H9 (cell line): ENCODE data around the gene STK32B. TPM values are rescaled to one million over a fixed set of nuclear protein-coding genes. Genes with fewer than 3 reads are reported as not detected.

Source experiments
- DNase-seq: peaks from one replicate; pipeline ENCODE4 v3.0.0-alpha.2; 2017
- H2AFZ ChIP-seq: one replicate; pipeline ENCODE4 v1.6.1; 2013; ENCODE audit warnings: mild to moderate bottlenecking, low read length, control low read depth, moderate library complexity
- H2AK5ac ChIP-seq: 2 replicates; pipeline ENCODE4 v1.6.1; 2013; ENCODE audit warnings: low read length, control low read depth, mixed read lengths; ENCODE audit not compliant: insufficient read length
- H2BK120ac ChIP-seq: one replicate; pipeline ENCODE4 v1.6.1; 2013; ENCODE audit warnings: low read depth, mild to moderate bottlenecking, low read length, control low read depth, inconsistent platforms; ENCODE audit not compliant: poor library complexity, severe bottlenecking
- H2BK12ac ChIP-seq: 2 replicates; pipeline ENCODE4 v1.6.1; 2013; ENCODE audit warnings: low read length, control low read depth, mixed read lengths, low read depth; ENCODE audit not compliant: insufficient read length
- H2BK15ac ChIP-seq: 2 replicates; pipeline ENCODE4 v1.6.1; 2013; ENCODE audit warnings: low read depth, low read length, control low read depth
- H2BK20ac ChIP-seq: one replicate; pipeline ENCODE4 v1.6.1; 2013; ENCODE audit warnings: low read depth, mild to moderate bottlenecking, low read length, control low read depth, inconsistent platforms; ENCODE audit not compliant: poor library complexity, severe bottlenecking
- H2BK5ac ChIP-seq: 2 replicates; pipeline ENCODE4 v1.6.1; 2013; ENCODE audit warnings: low read length, control low read depth, mixed read lengths; ENCODE audit not compliant: insufficient read length
- H3K14ac ChIP-seq: 2 replicates; pipeline ENCODE4 v1.6.1; 2013; ENCODE audit warnings: low read length, control low read depth; ENCODE audit not compliant: insufficient read depth
- H3K18ac ChIP-seq: 2 replicates; pipeline ENCODE4 v1.6.1; 2013; ENCODE audit warnings: low read depth, mild to moderate bottlenecking, mixed read lengths, low read length, control low read depth; ENCODE audit not compliant: insufficient read length
- H3K23ac ChIP-seq: 2 replicates; pipeline ENCODE4 v1.6.1; 2013; ENCODE audit warnings: low read length, control low read depth, mixed read lengths, low read depth; ENCODE audit not compliant: insufficient read length
- H3K23me2 ChIP-seq: 2 replicates; pipeline ENCODE4 v1.6.1; 2013; ENCODE audit warnings: low read depth, mild to moderate bottlenecking, mixed read lengths, low read length, control low read depth; ENCODE audit not compliant: insufficient read length, poor library complexity, severe bottlenecking
- H3K27ac ChIP-seq: 2 replicates; pipeline ENCODE4 v1.5.1; 2013; ENCODE audit warnings: low read length, control low read depth, mixed read lengths, low read depth; ENCODE audit not compliant: insufficient read length
- H3K27me3 ChIP-seq: 2 replicates; pipeline ENCODE4 v1.6.1; 2013; ENCODE audit warnings: low read length, control low read depth, inconsistent platforms; ENCODE audit not compliant: insufficient read depth
- H3K4ac ChIP-seq: 2 replicates; pipeline ENCODE4 v1.6.1; 2013; ENCODE audit warnings: low read depth, mild to moderate bottlenecking, control low read depth, inconsistent platforms, low read length, moderate library complexity
- H3K4me1 ChIP-seq: 2 replicates; pipeline ENCODE4 v1.6.1; 2013; ENCODE audit warnings: low read length, control low read depth, inconsistent platforms; ENCODE audit not compliant: insufficient read depth
- H3K4me2 ChIP-seq: 2 replicates; pipeline ENCODE4 v1.6.1; 2013; ENCODE audit warnings: low read length, control low read depth, mixed read lengths; ENCODE audit not compliant: insufficient read length, insufficient read depth
- H3K56ac ChIP-seq: 2 replicates; pipeline ENCODE4 v1.6.1; 2013; ENCODE audit warnings: low read depth, mild to moderate bottlenecking, mixed read lengths, low read length, control low read depth; ENCODE audit not compliant: insufficient read length
- H3K79me1 ChIP-seq: 2 replicates; pipeline ENCODE4 v1.6.1; 2013; ENCODE audit warnings: low read depth, mild to moderate bottlenecking, moderate library complexity, low read length, control low read depth, inconsistent platforms; ENCODE audit not compliant: insufficient read depth, poor library complexity, severe bottlenecking
- H3K79me2 ChIP-seq: 2 replicates; pipeline ENCODE4 v1.6.1; 2013; ENCODE audit warnings: low read length, control low read depth, inconsistent platforms; ENCODE audit not compliant: insufficient read depth
- H3K9ac ChIP-seq: 2 replicates; pipeline ENCODE4 v1.6.1; 2013; ENCODE audit warnings: low read length, control low read depth, mixed read lengths; ENCODE audit not compliant: insufficient read length; ENCODE audit errors: extremely low read depth
- H3K9me3 ChIP-seq: one replicate; pipeline ENCODE4 v1.6.1; 2013; ENCODE audit warnings: low read depth, low read length, inconsistent platforms; ENCODE audit not compliant: control insufficient read depth
- H3T11ph ChIP-seq: one replicate; pipeline ENCODE4 v1.6.1; 2013; ENCODE audit warnings: mild to moderate bottlenecking, low read length, control low read depth, inconsistent platforms
- H4K20me1 ChIP-seq: one replicate; pipeline ENCODE4 v1.6.1; 2013; ENCODE audit not compliant: control insufficient read depth, insufficient read length, insufficient read depth
- H4K5ac ChIP-seq: 2 replicates; pipeline ENCODE4 v1.6.1; 2013; ENCODE audit warnings: low read depth, mild to moderate bottlenecking, mixed read lengths, low read length, control low read depth; ENCODE audit not compliant: insufficient read length
- H4K8ac ChIP-seq: replicated peaks from 2 replicates; pipeline ENCODE4 v1.6.1; 2013; ENCODE audit warnings: low read length, control low read depth, mixed read lengths, low read depth; ENCODE audit not compliant: insufficient read length
- H4K91ac ChIP-seq: 2 replicates; pipeline ENCODE4 v1.6.1; 2013; ENCODE audit warnings: low read depth, mild to moderate bottlenecking, moderate library complexity, mixed read lengths, low read length, control low read depth; ENCODE audit not compliant: insufficient read length
- H3K27ac Mint-ChIP-seq, 3 experiments: 2 replicates in 2 of 3; 3 replicates in 1 of 3; pipeline ENCODE4 v1.8.0; 2020 to 2021; ENCODE audit warnings: mixed read lengths in 3 of 3, mild to moderate bottlenecking in 1 of 3, moderate library complexity in 1 of 3
- H3K27me3 Mint-ChIP-seq: 2 replicates; pipeline ENCODE4 v1.8.0; 2021; ENCODE audit warnings: low read depth, mild to moderate bottlenecking, moderate library complexity, mixed read lengths
- H3K36me3 Mint-ChIP-seq, 3 experiments: 2 replicates in 2 of 3; 3 replicates in 1 of 3; pipeline ENCODE4 v1.8.0; 2020 to 2021; ENCODE audit warnings: low read depth in 3 of 3, mixed read lengths in 3 of 3; ENCODE audit not compliant: insufficient read depth in 1 of 3
- H3K4me1 Mint-ChIP-seq, 2 experiments: 2 replicates each; pipeline ENCODE4 v1.8.0; 2020; ENCODE audit warnings: mixed read lengths in 2 of 2
- H3K4me3 Mint-ChIP-seq, 2 experiments: 2 replicates in 1 of 2; 3 replicates in 1 of 2; pipeline ENCODE4 v1.8.0; 2020 to 2021; ENCODE audit warnings: mild to moderate bottlenecking in 2 of 2, mixed read lengths in 2 of 2, moderate library complexity in 1 of 2
- H3K9me3 Mint-ChIP-seq, 2 experiments: 2 replicates in 1 of 2; 3 replicates in 1 of 2; pipeline ENCODE4 v1.8.0; 2020; ENCODE audit warnings: mild to moderate bottlenecking in 2 of 2, mixed read lengths in 2 of 2, moderate library complexity in 1 of 2
- CTCF ChIP-seq: fragments of 200-600 bp; sonication (generic); conservative IDR thresholded peaks from 3 replicates; pipeline ENCODE4 v1.8.0; 2021; ENCODE audit warnings: antibody characterized with exemption, mild to moderate bottlenecking
- WGBS: extraction: QIAGEN DNeasy Blood & Tissue Kit; methylation state at CpG from one replicate; pipeline ENCODE4 v1.1.7; 2013; ENCODE audit warnings: missing lambda C conversion rate, low lambda C conversion rate, mixed read lengths; ENCODE audit not compliant: insufficient read length; ENCODE audit errors: extremely low coverage; 5-methylcytosine and 5-hydroxymethylcytosine counted together
- total RNA-seq: library from RNA; stranded (reverse); gene quantifications from 2 replicates; pipeline ENCODE4 v1.2.1, GENCODE V29; 2021

The STK32B gene
- total RNA-seq, 1 experiment from 2014 or later: 1.0 TPM

- Mint-ChIP-seq H3K36me3 (peaks cover 7 to 24% (median 18%) of the 10 kb centered on the region in 3 experiments), H3K9me3 (peaks cover 13 to 22% of the 10 kb centered on the region in 2 experiments), H3K27me3 (peaks cover 2% of the 10 kb centered on the region), H3K4me3 (no peak overlapping the region; a peak in 1 of 5 replicates), H3K27ac (peak overlapping the region in 2 of 3 experiments; percentile 91 to 96; a peak in 4 of 7 replicates), H3K4me1 (peaks cover 47 to 50% of the 10 kb centered on the region in 2 experiments)
- no peak for TF ChIP-seq CTCF
- WGBS: no CpG with 5 or more reads among the region's 7 CpGs
- Histone ChIP-seq H4K8ac (no peak overlapping the region), H4K5ac (no peak overlapping the region), H2BK15ac (no peak overlapping the region), H3T11ph (no peak overlapping the region), H3K27ac (no peak overlapping the region), H3K9me3 (no peaks in the 10 kb centered on the region), H2AFZ (no peak overlapping the region), H2BK20ac (no peak overlapping the region), H3K79me2 (no peaks in the 10 kb centered on the region), H3K9ac (no peak overlapping the region), H3K23me2 (no peaks in the 10 kb centered on the region), H4K20me1 (no peaks in the 10 kb centered on the region), H3K23ac (no peak overlapping the region), H2BK5ac (no peak overlapping the region), H3K18ac (no peak overlapping the region), H3K14ac (no peak overlapping the region), H2BK12ac (no peak overlapping the region), H3K4me2 (peak overlapping the region; percentile 54), H3K56ac (no peak overlapping the region), H2BK120ac (no peak overlapping the region), H2AK5ac (no peak overlapping the region), H3K4ac (no peak overlapping the region), H3K79me1 (no peaks in the 10 kb centered on the region), H4K91ac (no peak overlapping the region), H3K4me1 (peaks cover 11% of the 10 kb centered on the region; the same call in 1 of the 2 replicates), H3K27me3 (no peaks in the 10 kb centered on the region)
- DNase-seq: no peak
These were observed 147.6 kb downstream of the STK32B start for GRCh38 chr4:5198656-5199541.
